BLaER1 treated with 17β-estradiol and CSF1 and Interleukin-3, amounts not matched to agents 10 nM and 100 nM (cell line): ENCODE results near the gene SMIM9.
"Not testable (repeated sequence)": the region's sequence is repeated elsewhere in the genome, so short reads cannot be mapped to it uniquely, and the experiment has no call there.

Experiments
- H3K27ac ChIP-seq, 11 experiments: shearing (Covaris generic); formaldehyde crosslinking; 2 replicates each; pipeline ENCODE4 v1.8.1; 2022
- H3K27me3 ChIP-seq, 11 experiments: shearing (Covaris generic); formaldehyde crosslinking; 2 replicates each; pipeline ENCODE4 v1.8.1; 2022
- H3K36me3 ChIP-seq, 11 experiments: shearing (Covaris generic); formaldehyde crosslinking; 2 replicates each; pipeline ENCODE4 v1.8.1; 2022
- H3K4me1 ChIP-seq, 10 experiments: shearing (Covaris generic); formaldehyde crosslinking; 2 replicates each; pipeline ENCODE4 v1.8.1; 2022
- H3K4me2 ChIP-seq, 11 experiments: shearing (Covaris generic); formaldehyde crosslinking; 2 replicates each; pipeline ENCODE4 v1.8.1; 2022
- H3K4me3 ChIP-seq, 10 experiments: shearing (Covaris generic); formaldehyde crosslinking; 2 replicates each; pipeline ENCODE4 v1.8.1; 2022
- H3K9ac ChIP-seq, 11 experiments: shearing (Covaris generic); formaldehyde crosslinking; 2 replicates each; pipeline ENCODE4 v1.8.1; 2022
- H3K9me3 ChIP-seq, 11 experiments: shearing (Covaris generic); formaldehyde crosslinking; replicated peaks in 1 of 11; 2 replicates each; pipeline ENCODE4 v1.8.1; 2022
- H4K20me1 ChIP-seq, 11 experiments: shearing (Covaris generic); formaldehyde crosslinking; 2 replicates each; pipeline ENCODE4 v1.8.1; 2022
- Cebpa-rat ChIP-seq, 11 experiments: shearing (Covaris generic); IDR thresholded peaks; 2 replicates each; pipeline ENCODE4 v1.8.1; 2022

The SMIM9 gene

GRCh38 chrX:154829926-154830442 is 4.5 kb downstream of the SMIM9 start:
- TF ChIP-seq Cebpa-rat (IDR thresholded peaks at IDR 0.05) = no peak
- Histone ChIP-seq H3K4me2 (no peak overlapping the region), H3K27ac (no peak overlapping the region)

GRCh38 chrX:154829134-154829533 is 5.3 kb downstream of the SMIM9 start:
- H3K27ac ChIP-seq = no peak overlapping the region

More at GRCh38 chrX:154829926-154830442, 4.5 kb downstream of the SMIM9 start:
- Histone ChIP-seq H3K9me3 (0 out of 22 replicates have a peak, but pooled peaks cover 0 to under 1% (median 0%) of the 10 kb centered on the region in 11 experiments), H4K20me1 (no peaks in the 10 kb centered on the region; a peak in 1 of 22 replicates), H3K4me3 (no peak overlapping the region), H3K36me3 (no peaks in the 10 kb centered on the region), H3K27me3 (peaks cover 63 to 87% (median 82%) of the 10 kb centered on the region in 11 experiments), H3K4me1 (peaks cover 0 to 14% (median 10%) of the 10 kb centered on the region in 10 experiments; a peak in 10 of 20 replicates), H3K9ac (no peak overlapping the region)

GRCh38 chrX:154828016-154828408 is 6.5 kb downstream of the SMIM9 start:
- H3K4me2 ChIP-seq = peak overlapping the region; percentile 3 to 70 (median 38); a peak in 19 of 22 replicates
- peaks cover 0 to 14% (median 10%) of the 10 kb centered on the region in 10 experiments; a peak in 10 of 20 replicates for H3K4me1 ChIP-seq
- H3K4me3 ChIP-seq = no peak overlapping the region
- no peak overlapping the region for H3K9ac ChIP-seq
- H3K27me3 ChIP-seq = peaks cover 56 to 81% (median 72%) of the 10 kb centered on the region in 11 experiments
- no peak for TF ChIP-seq Cebpa-rat (IDR thresholded peaks at IDR 0.05)
- 0 out of 22 replicates have a peak, but pooled peaks cover 0 to 6% (median 0%) of the 10 kb centered on the region in 11 experiments for H3K9me3 ChIP-seq
- no peaks in the 10 kb centered on the region for H3K36me3 ChIP-seq
- no peaks in the 10 kb centered on the region; a peak in 1 of 22 replicates for H4K20me1 ChIP-seq
- peak overlapping the region in 3 of 11 experiments; percentile 23 to 30 (median 30); a peak in 3 of 22 replicates for H3K27ac ChIP-seq

More at GRCh38 chrX:154829134-154829533, 5.3 kb downstream of the SMIM9 start:
- H3K9me3 ChIP-seq = 0 out of 22 replicates have a peak, but pooled peaks cover 0 to 6% (median 0%) of the 10 kb centered on the region in 11 experiments
- no peaks in the 10 kb centered on the region; a peak in 1 of 22 replicates for H4K20me1 ChIP-seq
- TF ChIP-seq Cebpa-rat (IDR thresholded peaks at IDR 0.05) = no peak
- peaks cover 0 to 14% (median 10%) of the 10 kb centered on the region in 10 experiments; a peak in 10 of 20 replicates for H3K4me1 ChIP-seq
- H3K27me3 ChIP-seq = peaks cover 60 to 84% (median 76%) of the 10 kb centered on the region in 11 experiments
- H3K4me2 ChIP-seq = no peak overlapping the region
- H3K36me3 ChIP-seq = no peaks in the 10 kb centered on the region
- no peak overlapping the region for H3K9ac ChIP-seq
- no peak overlapping the region for H3K4me3 ChIP-seq

DNA sequence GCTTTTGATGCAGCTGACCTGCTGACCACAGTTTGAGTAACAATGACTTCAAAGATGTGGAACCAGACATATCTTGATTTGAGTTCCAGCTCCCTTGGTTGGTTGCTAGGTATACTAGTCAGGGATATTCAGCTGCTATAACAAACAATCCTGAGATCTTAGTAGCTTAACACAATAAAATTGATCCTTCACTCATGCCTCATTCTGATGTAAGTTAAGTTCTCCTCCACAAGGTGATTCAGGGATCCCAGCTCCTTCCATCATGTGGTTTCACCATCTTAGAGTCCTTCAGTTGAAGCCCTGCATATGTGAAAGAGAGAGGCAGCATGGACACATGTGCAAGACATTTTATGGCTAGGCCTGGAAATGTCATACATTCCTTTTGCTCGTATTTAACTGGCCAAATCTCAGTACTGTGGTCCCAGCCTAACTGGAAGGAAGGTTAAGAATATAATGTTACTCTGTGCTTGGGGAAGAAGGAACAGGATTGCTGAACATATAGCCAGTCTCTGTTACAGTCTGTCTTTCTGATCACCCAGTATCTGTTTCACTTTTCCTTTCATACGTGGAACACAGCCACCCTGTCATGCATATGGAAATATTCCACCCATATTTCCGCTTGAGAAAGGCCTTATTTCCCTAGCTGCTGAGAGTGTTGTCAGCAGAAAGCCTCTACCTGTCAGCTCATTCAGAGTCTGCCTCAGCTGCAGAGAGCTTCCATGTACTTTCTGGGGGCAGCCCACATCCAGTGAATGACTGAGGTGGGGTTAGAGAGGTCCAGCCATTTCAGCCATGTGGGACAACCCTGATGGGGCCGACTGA is 7.1 kb downstream of the SMIM9 start:
- peak overlapping the region in 6 of 11 experiments; percentile 6 to 57 (median 30); a peak in 9 of 22 replicates for H3K27ac ChIP-seq
- H3K4me3 ChIP-seq = no peak overlapping the region
- TF ChIP-seq Cebpa-rat (IDR thresholded peaks at IDR 0.05) = no peak
- H3K4me1 ChIP-seq = peaks cover 0 to 14% (median 10%) of the 10 kb centered on the region in 10 experiments; a peak in 10 of 20 replicates
- peak overlapping the region; percentile 3 to 70 (median 38); a peak in 19 of 22 replicates for H3K4me2 ChIP-seq
- H4K20me1 ChIP-seq = no peaks in the 10 kb centered on the region; a peak in 1 of 22 replicates
- peaks cover 53 to 80% (median 71%) of the 10 kb centered on the region in 11 experiments for H3K27me3 ChIP-seq
- no peaks in the 10 kb centered on the region for H3K36me3 ChIP-seq
- H3K9ac ChIP-seq = 0 out of 22 replicates have a peak overlapping the region, but pooled peaks of 1 of the 11 experiments have one; percentile 15
- H3K9me3 ChIP-seq = 0 out of 22 replicates have a peak, but pooled peaks cover 0 to 6% (median 0%) of the 10 kb centered on the region in 11 experiments

GRCh38 chrX:154825586-154825985 is 8.9 kb downstream of the SMIM9 start:
- H4K20me1 ChIP-seq, H3K9me3 ChIP-seq, H3K4me3 ChIP-seq, H3K9ac ChIP-seq, H3K36me3 ChIP-seq, H3K4me2 ChIP-seq, H3K27ac ChIP-seq: not testable (repeated sequence)
- Histone ChIP-seq H3K4me1 (peaks cover 0 to 14% (median 10%) of the 10 kb centered on the region in 10 experiments; a peak in 10 of 20 replicates), H3K27me3 (peaks cover 52 to 80% (median 71%) of the 10 kb centered on the region in 11 experiments)

- no peak overlapping the region for H3K4me3 ChIP-seq
- H3K27me3 ChIP-seq = peaks cover 54 to 80% (median 71%) of the 10 kb centered on the region in 11 experiments
- H3K4me2 ChIP-seq = no peak overlapping the region
- H3K4me1 ChIP-seq = peaks cover 0 to 14% (median 10%) of the 10 kb centered on the region in 10 experiments; a peak in 10 of 20 replicates
- H3K27ac ChIP-seq = no peak overlapping the region
- 0 out of 22 replicates have a peak, but pooled peaks cover 0 to 6% (median 0%) of the 10 kb centered on the region in 11 experiments for H3K9me3 ChIP-seq
- no peak for TF ChIP-seq Cebpa-rat (IDR thresholded peaks at IDR 0.05)
- H3K36me3 ChIP-seq = no peaks in the 10 kb centered on the region
- H3K9ac ChIP-seq = no peak overlapping the region
- H4K20me1 ChIP-seq = no peaks in the 10 kb centered on the region
Measured at GRCh38 chrX:154824638-154825037, 9.8 kb downstream of the SMIM9 start.

DNA sequence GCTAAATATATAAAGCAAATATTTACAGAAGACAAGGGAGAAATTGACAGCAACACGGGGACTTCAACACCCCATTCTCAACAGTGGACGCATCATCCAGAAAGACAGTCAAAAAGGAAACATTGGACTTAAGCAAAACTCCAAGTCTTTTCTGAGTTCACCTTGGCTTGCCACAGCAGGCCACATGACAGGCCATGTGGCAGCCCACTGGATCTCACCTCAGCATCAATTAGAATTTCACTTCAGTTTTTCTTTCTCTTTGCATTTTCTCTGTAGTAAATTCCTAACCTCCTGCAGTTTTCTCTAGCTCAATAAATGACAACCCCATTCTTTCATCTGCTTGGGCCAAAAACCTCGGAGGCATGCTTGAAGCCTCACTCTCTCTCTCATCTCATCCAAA is 12.4 kb downstream of the SMIM9 start:
- H3K27me3 ChIP-seq = peaks cover 51 to 78% (median 67%) of the 10 kb centered on the region in 11 experiments
- peaks cover 0 to 3% (median under 1%) of the 10 kb centered on the region in 10 experiments; a peak in 3 of 20 replicates for H3K4me1 ChIP-seq
- TF ChIP-seq Cebpa-rat (IDR thresholded peaks at IDR 0.05) = no peak
- H3K4me2 ChIP-seq = no peak overlapping the region
- H3K36me3 ChIP-seq = no peaks in the 10 kb centered on the region
- H3K9me3 ChIP-seq = peaks cover 4 to 20% (median 11%) of the 10 kb centered on the region in 11 experiments
- no peaks in the 10 kb centered on the region for H4K20me1 ChIP-seq
- H3K9ac ChIP-seq = no peak overlapping the region
- no peak overlapping the region for H3K27ac ChIP-seq
- no peak overlapping the region for H3K4me3 ChIP-seq

GRCh38 chrX:154821523-154821922 is 12.9 kb downstream of the SMIM9 start:
- Histone ChIP-seq H3K4me3 (no peak overlapping the region), H3K9ac (no peak overlapping the region), H3K4me1 (no peaks in the 10 kb centered on the region), H3K9me3 (peaks cover 5 to 21% (median 12%) of the 10 kb centered on the region in 11 experiments), H3K36me3 (no peaks in the 10 kb centered on the region), H3K27me3 (peaks cover 48 to 76% (median 63%) of the 10 kb centered on the region in 11 experiments), H4K20me1 (no peaks in the 10 kb centered on the region), H3K4me2 (no peak overlapping the region), H3K27ac (no peak overlapping the region)
- TF ChIP-seq Cebpa-rat (IDR thresholded peaks at IDR 0.05) = no peak
